ENCODE results near the gene KCNAB1.
"Not testable (repeated sequence)": the region's sequence is repeated elsewhere in the genome, so short reads cannot be mapped to it uniquely, and the experiment has no call there.

The KCNAB1 gene

DNA sequence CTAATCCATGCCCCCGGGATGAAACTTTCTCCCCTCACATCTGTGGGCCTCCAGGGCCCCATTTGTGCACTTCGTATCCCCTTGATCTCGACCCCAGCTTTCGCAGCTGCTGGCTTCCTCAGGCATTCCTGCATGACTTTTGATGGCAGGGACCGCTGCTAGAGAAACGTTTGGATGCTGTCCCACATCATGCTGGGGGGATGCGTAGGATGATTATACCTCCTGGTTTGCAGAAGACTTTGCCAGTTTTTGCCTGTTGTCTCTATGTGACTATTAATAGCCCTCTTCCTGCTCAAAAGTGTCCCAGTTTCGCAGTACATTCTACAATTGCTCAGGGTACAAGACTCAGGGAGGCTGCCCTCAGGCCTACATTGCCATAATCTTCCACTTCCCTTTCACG is 10.4 kb upstream of the KCNAB1 start:
- no peaks in the 10 kb centered on the region for H3K4me1 ChIP-seq (ENCODE audit: insufficient read depth, low read length)
- no peaks in the 10 kb centered on the region for H3K9me3 ChIP-seq (ENCODE audit: control insufficient read depth, insufficient read depth, low read length)
- H3K9ac ChIP-seq (ENCODE audit: low read depth, low read length) = no peak overlapping the region
- H3K36me3 ChIP-seq (ENCODE audit: insufficient read depth, low read length) = no peaks in the 10 kb centered on the region; the same call in 1 of the 2 replicates

DNA sequence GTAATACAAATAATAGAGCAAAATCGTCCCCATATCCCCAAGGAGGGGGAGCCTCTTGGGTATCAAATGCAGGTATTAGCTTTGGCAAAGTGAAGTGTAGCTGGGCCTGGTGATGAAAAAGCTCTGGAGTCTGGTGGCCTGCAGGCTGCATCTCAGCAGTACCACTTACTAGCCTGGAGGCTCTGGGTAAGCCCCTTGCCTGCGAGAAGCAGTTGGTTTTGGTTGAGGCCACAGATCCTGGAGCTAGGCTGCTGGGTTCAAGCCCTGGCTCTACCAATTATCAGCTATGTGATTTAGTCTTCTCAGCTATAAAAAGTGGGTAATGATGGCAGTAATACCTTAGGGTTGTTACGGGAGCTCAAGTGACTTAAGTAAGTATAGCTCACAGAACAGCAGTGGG is 6.1 kb downstream of the KCNAB1 start:
- Histone ChIP-seq H3K9me3 (ENCODE audit: control insufficient read depth, insufficient read depth, low read length) (no peaks in the 10 kb centered on the region), H3K36me3 (ENCODE audit: insufficient read depth, low read length) (no peaks in the 10 kb centered on the region), H3K9ac (ENCODE audit: low read depth, low read length) (no peak overlapping the region), H3K4me1 (ENCODE audit: insufficient read depth, low read length) (no peaks in the 10 kb centered on the region)

DNA sequence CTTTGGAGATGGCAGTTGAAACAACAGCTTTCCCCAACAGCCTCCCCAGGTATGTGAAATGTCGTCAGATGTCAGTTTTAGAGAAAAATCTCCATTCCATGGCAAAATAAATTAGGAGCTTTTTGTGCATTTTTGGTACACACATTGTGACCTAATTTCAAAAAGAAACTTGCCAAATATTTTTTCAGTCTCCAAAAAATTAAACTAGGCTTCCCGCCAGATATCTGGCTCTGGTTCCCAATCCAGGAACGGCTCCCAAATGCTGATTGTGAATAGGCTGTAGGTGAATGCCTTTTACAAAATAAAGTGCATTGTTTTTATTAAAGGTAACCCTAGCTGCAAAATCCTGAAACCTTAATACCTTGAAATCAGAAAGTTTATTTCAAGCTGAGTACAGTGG is 10.9 kb downstream of the KCNAB1 start:
- Histone ChIP-seq H3K4me1 (ENCODE audit: insufficient read depth, low read length) (no peaks in the 10 kb centered on the region), H3K9ac (ENCODE audit: low read depth, low read length) (no peak overlapping the region), H3K9me3 (ENCODE audit: control insufficient read depth, insufficient read depth, low read length) (no peaks in the 10 kb centered on the region), H3K36me3 (ENCODE audit: insufficient read depth, low read length) (no peaks in the 10 kb centered on the region)

GRCh38 chr3:156131799-156132198 is 11.4 kb downstream of the KCNAB1 start:
- Histone ChIP-seq H3K4me1 (ENCODE audit: insufficient read depth, low read length) (no peaks in the 10 kb centered on the region), H3K9me3 (ENCODE audit: control insufficient read depth, insufficient read depth, low read length) (no peaks in the 10 kb centered on the region), H3K36me3 (ENCODE audit: insufficient read depth, low read length) (no peaks in the 10 kb centered on the region), H3K9ac (ENCODE audit: low read depth, low read length) (no peak overlapping the region)

DNA sequence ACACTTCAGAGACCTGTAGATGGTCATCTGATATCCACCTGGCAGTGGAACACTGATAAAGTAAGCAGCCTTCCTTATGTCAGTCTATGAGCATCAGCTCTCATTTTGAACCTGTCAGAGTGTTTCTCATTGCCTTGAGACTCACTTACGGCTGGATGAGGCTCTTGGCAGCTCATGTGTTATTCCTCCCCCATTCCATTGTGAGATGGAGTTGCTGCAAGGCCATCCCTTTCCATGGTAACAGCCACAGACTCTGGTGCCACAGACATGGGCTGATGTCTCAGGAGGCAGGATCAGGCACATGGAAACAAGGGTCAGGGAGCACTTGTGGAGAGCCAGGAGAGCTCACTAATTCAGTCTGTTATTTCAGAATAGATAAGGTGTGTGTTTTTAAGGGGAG is 11.9 kb downstream of the KCNAB1 start:
- Histone ChIP-seq H3K36me3 (ENCODE audit: insufficient read depth, low read length) (no peaks in the 10 kb centered on the region), H3K9me3 (ENCODE audit: control insufficient read depth, insufficient read depth, low read length) (no peaks in the 10 kb centered on the region), H3K4me1 (ENCODE audit: insufficient read depth, low read length) (no peaks in the 10 kb centered on the region), H3K9ac (ENCODE audit: low read depth, low read length) (no peak overlapping the region)

DNA sequence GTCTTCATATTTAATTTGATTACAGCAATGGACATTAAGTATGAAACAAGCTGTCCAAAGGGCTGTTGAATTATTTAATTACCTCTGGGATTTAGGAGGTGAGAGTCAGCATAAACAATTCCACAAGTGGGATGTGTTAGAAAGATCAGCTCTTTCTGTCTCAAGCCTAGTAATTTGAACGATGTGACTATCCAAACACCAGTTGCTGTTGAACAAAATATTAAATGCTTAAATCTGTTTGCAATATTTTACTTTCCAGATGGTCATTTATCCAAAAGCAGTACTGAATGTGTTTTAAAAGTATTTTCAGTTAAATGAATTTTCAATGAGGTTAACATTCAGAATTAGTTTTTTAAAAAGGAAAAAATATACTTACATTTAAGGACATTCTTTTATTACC is 12.7 kb downstream of the KCNAB1 start:
- H3K36me3 ChIP-seq (ENCODE audit: insufficient read depth, low read length) = no peaks in the 10 kb centered on the region
- H3K9ac ChIP-seq (ENCODE audit: low read depth, low read length) = no peak overlapping the region
- no peaks in the 10 kb centered on the region for H3K9me3 ChIP-seq (ENCODE audit: control insufficient read depth, insufficient read depth, low read length)
- H3K4me1 ChIP-seq (ENCODE audit: insufficient read depth, low read length) = no peaks in the 10 kb centered on the region

DNA sequence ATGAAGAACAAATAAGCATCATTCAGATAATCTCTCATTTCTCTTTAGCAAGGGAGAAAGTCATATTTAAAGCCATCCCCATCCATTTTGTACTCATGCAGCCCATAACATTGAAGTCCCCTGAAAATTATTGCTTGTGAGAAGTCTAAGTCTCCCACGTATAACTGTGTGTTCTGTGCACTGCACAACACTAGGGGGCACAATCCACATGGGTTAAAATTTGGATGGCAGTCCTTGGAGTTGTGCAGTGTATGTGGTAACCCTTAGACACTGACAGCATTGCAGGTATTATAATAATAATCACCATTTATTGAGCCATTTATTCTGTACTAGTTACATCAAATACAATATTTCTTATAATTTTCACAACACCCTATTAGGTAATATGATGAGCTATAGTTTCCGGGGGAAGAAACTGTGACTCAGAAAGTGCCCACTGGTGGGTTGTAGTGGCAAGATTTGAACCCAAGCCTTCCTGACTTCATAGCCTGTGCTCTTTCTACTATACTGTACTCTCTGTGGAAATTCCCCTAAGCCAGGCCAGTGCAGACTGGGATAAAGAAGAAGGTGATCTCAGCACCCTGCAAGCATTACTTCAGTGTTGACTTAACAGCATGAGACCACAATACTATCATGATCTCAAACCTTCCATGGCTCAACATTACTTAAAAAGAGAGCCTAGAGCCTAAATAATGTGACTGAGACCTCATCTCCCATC is 15.7 kb downstream of the KCNAB1 start:
- Histone ChIP-seq H3K4me1 (ENCODE audit: insufficient read depth, low read length) (no peaks in the 10 kb centered on the region), H3K36me3 (ENCODE audit: insufficient read depth, low read length) (no peaks in the 10 kb centered on the region), H3K9ac (ENCODE audit: low read depth, low read length) (no peak overlapping the region), H3K9me3 (ENCODE audit: control insufficient read depth, insufficient read depth, low read length) (no peaks in the 10 kb centered on the region)

- H3K4me1 ChIP-seq (ENCODE audit: insufficient read depth, low read length); H3K9ac ChIP-seq (ENCODE audit: low read depth, low read length); H3K9me3 ChIP-seq (ENCODE audit: control insufficient read depth, insufficient read depth, low read length); H3K36me3 ChIP-seq (ENCODE audit: insufficient read depth, low read length): not testable (repeated sequence)
Measured at GRCh38 chr3:156137397-156137796, 17.0 kb downstream of the KCNAB1 start.

DNA sequence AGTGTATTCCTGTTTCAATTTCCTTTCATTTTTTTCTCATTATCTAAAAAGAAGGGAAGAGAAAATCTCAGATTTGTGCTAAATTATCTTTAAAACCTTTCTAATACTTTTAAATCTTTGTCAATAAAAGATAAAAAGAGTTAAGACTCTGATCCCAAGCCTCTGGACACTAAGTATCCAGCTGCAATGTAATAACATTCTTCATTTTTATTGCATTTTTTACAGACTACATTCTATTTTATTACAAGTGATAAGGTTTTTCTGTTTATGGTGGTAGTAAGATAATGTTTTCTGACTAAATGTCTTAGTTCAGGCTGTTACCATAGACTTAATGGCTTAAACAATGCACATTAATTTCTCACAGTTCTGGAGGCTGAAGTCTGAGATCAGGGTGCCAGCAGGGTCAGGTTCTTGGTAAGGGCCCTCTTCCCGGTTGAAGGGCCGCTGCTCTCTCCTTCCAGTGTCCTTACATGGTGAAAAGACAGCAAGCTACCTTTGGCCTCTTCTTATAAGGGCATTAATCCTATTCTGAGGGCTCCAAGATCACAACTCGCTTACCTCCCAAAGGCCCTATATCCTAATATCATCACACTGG is 19.7 kb downstream of the KCNAB1 start:
- Histone ChIP-seq H3K9ac (ENCODE audit: low read depth, low read length) (no peak overlapping the region), H3K36me3 (ENCODE audit: insufficient read depth, low read length) (no peaks in the 10 kb centered on the region), H3K4me1 (ENCODE audit: insufficient read depth, low read length) (no peaks in the 10 kb centered on the region), H3K9me3 (ENCODE audit: control insufficient read depth, insufficient read depth, low read length) (no peaks in the 10 kb centered on the region)

DNA sequence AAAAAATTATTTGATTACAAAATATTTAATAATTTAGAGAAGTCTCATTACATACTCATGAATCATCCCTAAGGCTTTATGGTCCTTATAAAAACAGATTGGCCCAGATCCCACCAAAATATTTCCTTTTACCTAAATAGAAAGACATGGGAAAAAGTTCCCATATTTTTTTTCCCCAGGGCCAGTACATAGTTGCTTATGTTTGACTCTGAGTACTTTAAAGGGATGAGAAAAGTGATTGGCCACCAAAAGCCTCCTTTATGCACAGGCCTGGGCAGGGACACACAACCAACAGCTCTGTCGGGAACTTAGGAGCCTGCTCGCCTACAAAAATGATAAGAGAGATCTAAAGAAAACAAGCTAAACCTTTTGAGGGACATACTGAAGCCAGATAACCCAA is 22.3 kb downstream of the KCNAB1 start:
- no peaks in the 10 kb centered on the region for H3K9me3 ChIP-seq (ENCODE audit: control insufficient read depth, insufficient read depth, low read length)
- no peaks in the 10 kb centered on the region for H3K4me1 ChIP-seq (ENCODE audit: insufficient read depth, low read length)
- H3K36me3 ChIP-seq (ENCODE audit: insufficient read depth, low read length) = no peaks in the 10 kb centered on the region
- H3K9ac ChIP-seq (ENCODE audit: low read depth, low read length) = no peak overlapping the region

DNA sequence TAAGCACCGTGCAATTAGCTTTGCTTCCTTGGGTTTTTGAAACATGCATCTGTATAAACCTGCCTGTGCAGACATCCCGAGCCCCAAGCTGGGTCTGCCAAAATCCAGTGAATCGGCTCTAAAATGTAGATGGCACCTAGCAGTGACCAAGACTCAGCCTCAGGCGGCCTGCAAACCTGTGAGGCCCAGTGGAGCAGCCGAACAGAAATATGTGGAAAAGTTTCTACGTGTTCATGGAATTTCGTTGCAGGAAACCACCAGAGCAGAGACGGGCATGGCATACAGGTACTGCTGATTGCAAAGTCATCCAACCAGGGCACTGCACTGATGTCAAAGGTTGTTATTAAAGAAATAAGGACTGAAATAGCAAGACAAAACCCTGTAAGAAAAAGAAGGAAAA is 22.8 kb downstream of the KCNAB1 start:
- no peak overlapping the region for H3K9ac ChIP-seq (ENCODE audit: low read depth, low read length)
- no peaks in the 10 kb centered on the region for H3K4me1 ChIP-seq (ENCODE audit: insufficient read depth, low read length)
- H3K36me3 ChIP-seq (ENCODE audit: insufficient read depth, low read length) = no peaks in the 10 kb centered on the region
- no peaks in the 10 kb centered on the region for H3K9me3 ChIP-seq (ENCODE audit: control insufficient read depth, insufficient read depth, low read length)

- Histone ChIP-seq H3K4me1 (ENCODE audit: insufficient read depth, low read length) (no peaks in the 10 kb centered on the region), H3K9ac (ENCODE audit: low read depth, low read length) (no peak overlapping the region), H3K9me3 (ENCODE audit: control insufficient read depth, insufficient read depth, low read length) (no peaks in the 10 kb centered on the region)
Measured at GRCh38 chr3:156144060-156144459, 23.7 kb downstream of the KCNAB1 start.

GRCh38 chr3:156145866-156146265 is 25.5 kb downstream of the KCNAB1 start:
- Histone ChIP-seq H3K36me3 (ENCODE audit: insufficient read depth, low read length) (no peaks in the 10 kb centered on the region), H3K9me3 (ENCODE audit: control insufficient read depth, insufficient read depth, low read length) (no peaks in the 10 kb centered on the region), H3K4me1 (ENCODE audit: insufficient read depth, low read length) (no peaks in the 10 kb centered on the region), H3K9ac (ENCODE audit: low read depth, low read length) (no peak overlapping the region)

More at GRCh38 chr3:156144060-156144459, 23.7 kb downstream of the KCNAB1 start:
- H3K36me3 ChIP-seq (ENCODE audit: insufficient read depth, low read length) = no peaks in the 10 kb centered on the region

DNA sequence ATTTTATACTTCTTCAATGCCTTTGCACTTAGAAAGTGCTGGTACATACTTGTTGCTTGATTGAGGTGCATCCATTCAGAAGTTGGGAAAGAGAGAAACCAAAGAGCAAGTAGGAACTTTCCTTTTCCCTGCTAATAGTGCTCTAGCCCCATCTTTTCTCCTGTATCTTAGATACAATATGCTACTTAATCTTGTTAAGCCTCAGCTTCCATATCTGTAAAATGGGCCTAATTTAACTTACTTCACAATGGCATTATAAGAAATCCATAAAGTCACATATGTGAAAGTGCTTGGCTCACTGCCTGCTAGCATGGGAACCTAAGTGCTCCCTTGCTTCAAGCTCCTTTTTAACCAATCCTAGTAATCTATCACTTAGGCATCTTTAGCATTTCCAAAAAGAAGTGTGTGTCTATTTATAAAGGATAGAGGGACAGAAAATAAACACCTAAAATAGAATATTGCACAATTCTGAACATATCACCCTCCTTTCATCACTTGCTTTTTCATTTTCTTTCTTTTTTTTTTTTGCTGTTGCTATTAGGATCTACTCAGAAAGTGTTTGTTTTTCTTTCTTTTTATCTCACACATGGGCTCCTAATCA is 28.1 kb downstream of the KCNAB1 start:
- no peaks in the 10 kb centered on the region for H3K36me3 ChIP-seq (ENCODE audit: insufficient read depth, low read length)
- H3K9ac ChIP-seq (ENCODE audit: low read depth, low read length) = no peak overlapping the region
- H3K4me1 ChIP-seq (ENCODE audit: insufficient read depth, low read length) = no peaks in the 10 kb centered on the region
- H3K9me3 ChIP-seq (ENCODE audit: control insufficient read depth, insufficient read depth, low read length) = no peaks in the 10 kb centered on the region

- H3K4me1 ChIP-seq (ENCODE audit: insufficient read depth, low read length) = no peaks in the 10 kb centered on the region
- H3K36me3 ChIP-seq (ENCODE audit: insufficient read depth, low read length) = no peaks in the 10 kb centered on the region
- H3K9ac ChIP-seq (ENCODE audit: low read depth, low read length) = no peak overlapping the region
- H3K9me3 ChIP-seq (ENCODE audit: control insufficient read depth, insufficient read depth, low read length) = no peaks in the 10 kb centered on the region
Measured at GRCh38 chr3:156148946-156149381, 28.6 kb downstream of the KCNAB1 start.
